Measurements from ENCODE around the gene ASS1.

The ASS1 gene

DNA sequence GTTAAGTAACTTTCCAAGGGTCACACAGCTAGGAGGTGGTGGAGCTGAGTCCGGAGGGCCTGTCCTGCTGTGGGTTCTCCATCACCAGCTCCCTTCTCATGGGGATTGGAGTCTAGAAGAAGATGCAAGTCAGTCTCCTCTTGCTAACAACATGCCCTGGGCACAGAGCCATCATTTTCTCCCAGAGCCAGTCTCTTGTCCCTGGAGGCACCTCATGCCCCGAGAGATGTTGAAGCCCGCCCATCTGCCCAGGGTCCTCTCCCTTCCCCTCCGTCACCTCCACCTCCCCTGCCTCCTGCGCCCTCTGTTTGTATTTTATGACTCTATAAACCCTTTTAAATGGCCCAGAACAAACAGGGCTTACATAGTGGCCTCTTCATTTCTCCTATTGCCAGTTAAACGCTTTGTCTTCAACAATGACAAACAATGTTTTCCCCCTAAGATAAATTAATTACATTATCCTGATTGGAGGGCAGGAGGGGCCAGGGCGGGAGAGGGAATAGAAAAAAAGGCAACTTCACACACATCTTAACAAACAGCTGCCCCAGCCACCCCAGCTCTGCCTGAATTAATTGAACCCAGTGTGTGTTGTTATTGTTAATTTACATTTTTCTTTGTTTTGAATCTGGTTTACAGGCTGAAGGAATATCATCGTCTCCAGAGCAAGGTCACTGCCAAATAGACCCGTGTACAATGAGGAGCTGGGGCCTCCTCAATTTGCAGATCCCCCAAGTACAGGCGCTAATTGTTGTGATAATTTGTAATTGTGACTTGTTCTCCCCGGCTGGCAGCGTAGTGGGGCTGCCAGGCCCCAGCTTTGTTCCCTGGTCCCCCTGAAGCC, 55.8 kb downstream of the ASS1 start:
- no peaks in the 10 kb centered on the region for H3F3A ChIP-seq (ENCODE audit: insufficient read depth, low read length)
- peaks cover 49% of the 10 kb centered on the region for H3K27me3 ChIP-seq (replicated peaks; ENCODE audit: insufficient read depth, low read length)
- no peaks in the 10 kb centered on the region for H3K36me3 ChIP-seq (replicated peaks; ENCODE audit: insufficient read depth, low read length)
- no peaks in the 10 kb centered on the region for H4K20me1 ChIP-seq (ENCODE audit: insufficient read depth, low read length)
- no peak for DNase-seq
- no peaks in the 10 kb centered on the region for H3K9me2 ChIP-seq (replicated peaks; ENCODE audit: insufficient read depth, low read length)
- H3K9ac ChIP-seq (ENCODE audit: low read length), result no peak overlapping the region
- H3K4me2 ChIP-seq (ENCODE audit: low read depth, low read length), result no peak overlapping the region
- H3K4me3 ChIP-seq (ENCODE audit: low read length), result no peak overlapping the region
- no peaks in the 10 kb centered on the region for H3K9me3 ChIP-seq (replicated peaks; ENCODE audit: insufficient read depth, low read length)
- H3K79me2 ChIP-seq (ENCODE audit: low read length), result no peaks in the 10 kb centered on the region
- no peak overlapping the region for H2AFZ ChIP-seq (ENCODE audit: low read length)
- no peaks in the 10 kb centered on the region for H3K4me1 ChIP-seq (ENCODE audit: low read length)
- H3K27ac ChIP-seq (ENCODE audit: low read length), result no peak overlapping the region
- no peak for TF ChIP-seq EZH2phosphoT487 (IDR thresholded peaks at IDR 0.05; ENCODE audit: low read length)
- TF ChIP-seq, protein P1, sequence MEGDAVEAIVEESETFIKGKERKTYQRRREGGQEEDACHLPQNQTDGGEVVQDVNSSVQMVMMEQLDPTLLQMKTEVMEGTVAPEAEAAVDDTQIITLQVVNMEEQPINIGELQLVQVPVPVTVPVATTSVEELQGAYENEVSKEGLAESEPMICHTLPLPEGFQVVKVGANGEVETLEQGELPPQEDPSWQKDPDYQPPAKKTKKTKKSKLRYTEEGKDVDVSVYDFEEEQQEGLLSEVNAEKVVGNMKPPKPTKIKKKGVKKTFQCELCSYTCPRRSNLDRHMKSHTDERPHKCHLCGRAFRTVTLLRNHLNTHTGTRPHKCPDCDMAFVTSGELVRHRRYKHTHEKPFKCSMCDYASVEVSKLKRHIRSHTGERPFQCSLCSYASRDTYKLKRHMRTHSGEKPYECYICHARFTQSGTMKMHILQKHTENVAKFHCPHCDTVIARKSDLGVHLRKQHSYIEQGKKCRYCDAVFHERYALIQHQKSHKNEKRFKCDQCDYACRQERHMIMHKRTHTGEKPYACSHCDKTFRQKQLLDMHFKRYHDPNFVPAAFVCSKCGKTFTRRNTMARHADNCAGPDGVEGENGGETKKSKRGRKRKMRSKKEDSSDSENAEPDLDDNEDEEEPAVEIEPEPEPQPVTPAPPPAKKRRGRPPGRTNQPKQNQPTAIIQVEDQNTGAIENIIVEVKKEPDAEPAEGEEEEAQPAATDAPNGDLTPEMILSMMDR (IDR thresholded peaks at IDR 0.05; ENCODE audit: low read length), result no peak
- TF ChIP-seq EZH2 (optimal IDR thresholded peaks at IDR 0.05; ENCODE audit: low read depth, low read length), result no peak

DNA sequence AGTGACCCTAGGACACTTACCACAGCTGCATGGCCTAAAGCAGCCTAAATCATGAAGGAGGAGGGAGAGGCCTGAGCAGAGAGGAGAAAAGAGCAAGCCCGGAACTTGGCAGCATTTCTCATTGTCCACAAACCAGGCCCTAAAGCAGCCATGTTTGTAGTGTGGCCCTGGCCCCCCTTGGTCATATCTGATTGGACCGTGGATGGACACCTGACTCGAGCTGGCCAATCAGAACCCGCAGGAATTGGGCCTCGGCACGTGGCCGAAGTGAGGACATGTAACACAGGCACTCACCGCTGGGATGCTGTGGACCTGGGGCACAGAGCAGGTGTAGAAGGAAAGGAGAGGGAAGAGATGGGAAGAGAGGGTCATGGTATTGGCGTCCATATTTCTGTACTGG, 56.9 kb downstream of the ASS1 start:
- Histone ChIP-seq H3F3A (ENCODE audit: insufficient read depth, low read length) (no peaks in the 10 kb centered on the region), H3K36me3 (replicated peaks; ENCODE audit: insufficient read depth, low read length) (no peaks in the 10 kb centered on the region), H3K9me3 (replicated peaks; ENCODE audit: insufficient read depth, low read length) (no peaks in the 10 kb centered on the region), H3K79me2 (ENCODE audit: low read length) (no peaks in the 10 kb centered on the region), H3K27me3 (replicated peaks; ENCODE audit: insufficient read depth, low read length) (peaks cover 46% of the 10 kb centered on the region), H3K9me2 (replicated peaks; ENCODE audit: insufficient read depth, low read length) (no peaks in the 10 kb centered on the region), H3K4me2 (ENCODE audit: low read depth, low read length) (no peak overlapping the region), H3K27ac (ENCODE audit: low read length) (no peak overlapping the region), H3K4me1 (ENCODE audit: low read length) (no peaks in the 10 kb centered on the region), H2AFZ (ENCODE audit: low read length) (no peak overlapping the region), H4K20me1 (ENCODE audit: insufficient read depth, low read length) (no peaks in the 10 kb centered on the region), H3K9ac (ENCODE audit: low read length) (no peak overlapping the region), H3K4me3 (ENCODE audit: low read length) (no peak overlapping the region)
- DNase-seq, result no peak
- TF ChIP-seq, protein P1 (IDR thresholded peaks at IDR 0.05; ENCODE audit: low read length), result no peak
- TF ChIP-seq EZH2phosphoT487 (IDR thresholded peaks at IDR 0.05; ENCODE audit: low read length) (no peak), EZH2 (optimal IDR thresholded peaks at IDR 0.05; ENCODE audit: low read depth, low read length) (no peak)

DNA sequence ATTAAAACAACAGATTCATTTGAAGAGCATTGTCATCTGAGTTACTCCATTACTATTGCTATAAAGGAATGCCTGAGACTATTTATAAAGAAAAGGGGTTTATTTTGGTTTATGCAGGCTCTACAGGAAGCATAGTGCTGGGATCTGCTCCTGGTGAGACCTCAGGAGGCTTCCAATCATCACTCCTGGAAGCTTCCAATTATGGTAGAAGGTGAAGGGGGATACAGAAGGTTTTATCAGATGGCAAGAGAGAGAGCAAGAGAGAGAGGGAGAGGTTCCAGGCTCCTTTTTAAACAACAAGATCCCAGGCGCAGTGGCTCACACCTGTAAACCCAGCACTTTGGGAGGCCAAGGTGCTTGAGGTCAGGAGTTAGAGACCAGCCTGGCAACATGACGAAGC, 63.5 kb downstream of the ASS1 start:
- peaks cover 51% of the 10 kb centered on the region for H3K27me3 ChIP-seq (replicated peaks; ENCODE audit: insufficient read depth, low read length)
- H3F3A ChIP-seq (ENCODE audit: insufficient read depth, low read length), result no peaks in the 10 kb centered on the region
- no peak overlapping the region for H3K9ac ChIP-seq (ENCODE audit: low read length)
- H3K9me3 ChIP-seq (replicated peaks; ENCODE audit: insufficient read depth, low read length), result no peaks in the 10 kb centered on the region
- no peak overlapping the region for H3K4me2 ChIP-seq (ENCODE audit: low read depth, low read length)
- no peaks in the 10 kb centered on the region for H3K4me1 ChIP-seq (ENCODE audit: low read length)
- H2AFZ ChIP-seq (ENCODE audit: low read length), result no peak overlapping the region
- H3K36me3 ChIP-seq (replicated peaks; ENCODE audit: insufficient read depth, low read length), result no peaks in the 10 kb centered on the region
- H3K27ac ChIP-seq (ENCODE audit: low read length), result no peak overlapping the region
- no peaks in the 10 kb centered on the region for H3K9me2 ChIP-seq (replicated peaks; ENCODE audit: insufficient read depth, low read length)
- H4K20me1 ChIP-seq (ENCODE audit: insufficient read depth, low read length), result no peaks in the 10 kb centered on the region
- TF ChIP-seq EZH2 (optimal IDR thresholded peaks at IDR 0.05; ENCODE audit: low read depth, low read length), result no peak
- no peaks in the 10 kb centered on the region for H3K79me2 ChIP-seq (ENCODE audit: low read length)
- no peak for DNase-seq
- H3K4me3 ChIP-seq (ENCODE audit: low read length), result no peak overlapping the region

- H3K27ac ChIP-seq (ENCODE audit: low read length), result no peak overlapping the region
- DNase-seq, result no peak
Observed at GRCh38 chr9:130512199-130512598, 67.4 kb downstream of the ASS1 start.

More at GRCh38 chr9:130512199-130512598, 67.4 kb downstream of the ASS1 start:
- no peak overlapping the region for H3K9ac ChIP-seq (ENCODE audit: low read length)
- no peak overlapping the region for H2AFZ ChIP-seq (ENCODE audit: low read length)
- H3K4me2 ChIP-seq (ENCODE audit: low read depth, low read length), result no peak overlapping the region
- no peaks in the 10 kb centered on the region for H3F3A ChIP-seq (ENCODE audit: insufficient read depth, low read length)
- H3K4me3 ChIP-seq (ENCODE audit: low read length), result no peak overlapping the region
- H3K79me2 ChIP-seq (ENCODE audit: low read length), result no peaks in the 10 kb centered on the region
- no peaks in the 10 kb centered on the region for H3K9me3 ChIP-seq (replicated peaks; ENCODE audit: insufficient read depth, low read length)
- peaks cover 53% of the 10 kb centered on the region for H3K27me3 ChIP-seq (replicated peaks; ENCODE audit: insufficient read depth, low read length)
- H4K20me1 ChIP-seq (ENCODE audit: insufficient read depth, low read length), result no peaks in the 10 kb centered on the region
- no peaks in the 10 kb centered on the region for H3K36me3 ChIP-seq (replicated peaks; ENCODE audit: insufficient read depth, low read length)
- H3K4me1 ChIP-seq (ENCODE audit: low read length), result no peaks in the 10 kb centered on the region
- H3K9me2 ChIP-seq (replicated peaks; ENCODE audit: insufficient read depth, low read length), result no peaks in the 10 kb centered on the region
- TF ChIP-seq EZH2phosphoT487 (IDR thresholded peaks at IDR 0.05; ENCODE audit: low read length), result no peak
- TF ChIP-seq, protein P1 (IDR thresholded peaks at IDR 0.05; ENCODE audit: low read length), result no peak
- TF ChIP-seq EZH2 (optimal IDR thresholded peaks at IDR 0.05; ENCODE audit: low read depth, low read length), result no peak

All from MM.1S (cell line).